ENCODE data around the gene UBASH3A. TPM values are rescaled to one million over a fixed set of nuclear protein-coding genes. Genes with fewer than 3 reads are reported as not detected.

UBASH3A gene
- total RNA-seq, 1 donor from 2014 or later: 1.5 TPM

GRCh38 chr21:42423685-42424084 is 20.0 kb downstream of the UBASH3A start:
- peaks cover 12% of the 10 kb centered on the region for H3K4me1 ChIP-seq
- H3K9me3 ChIP-seq: no peaks in the 10 kb centered on the region
- H3K4me3 ChIP-seq: no peak overlapping the region
- no peak overlapping the region for H3K27ac ChIP-seq
- TF ChIP-seq, protein P1, sequence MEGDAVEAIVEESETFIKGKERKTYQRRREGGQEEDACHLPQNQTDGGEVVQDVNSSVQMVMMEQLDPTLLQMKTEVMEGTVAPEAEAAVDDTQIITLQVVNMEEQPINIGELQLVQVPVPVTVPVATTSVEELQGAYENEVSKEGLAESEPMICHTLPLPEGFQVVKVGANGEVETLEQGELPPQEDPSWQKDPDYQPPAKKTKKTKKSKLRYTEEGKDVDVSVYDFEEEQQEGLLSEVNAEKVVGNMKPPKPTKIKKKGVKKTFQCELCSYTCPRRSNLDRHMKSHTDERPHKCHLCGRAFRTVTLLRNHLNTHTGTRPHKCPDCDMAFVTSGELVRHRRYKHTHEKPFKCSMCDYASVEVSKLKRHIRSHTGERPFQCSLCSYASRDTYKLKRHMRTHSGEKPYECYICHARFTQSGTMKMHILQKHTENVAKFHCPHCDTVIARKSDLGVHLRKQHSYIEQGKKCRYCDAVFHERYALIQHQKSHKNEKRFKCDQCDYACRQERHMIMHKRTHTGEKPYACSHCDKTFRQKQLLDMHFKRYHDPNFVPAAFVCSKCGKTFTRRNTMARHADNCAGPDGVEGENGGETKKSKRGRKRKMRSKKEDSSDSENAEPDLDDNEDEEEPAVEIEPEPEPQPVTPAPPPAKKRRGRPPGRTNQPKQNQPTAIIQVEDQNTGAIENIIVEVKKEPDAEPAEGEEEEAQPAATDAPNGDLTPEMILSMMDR (IDR thresholded peaks at IDR 0.05): no peak
- intact Hi-C loops (cut with DNase I): no loop called here
- H3K27me3 ChIP-seq: no peaks in the 10 kb centered on the region
- DNase-seq (no peak), ATAC-seq (no peak)
- no peaks in the 10 kb centered on the region for H3K36me3 ChIP-seq

GRCh38 chr21:42424914-42425541 is 21.3 kb downstream of the UBASH3A start:
- Histone ChIP-seq H3K27me3 (no peaks in the 10 kb centered on the region), H3K27ac (no peak overlapping the region), H3K9me3 (no peaks in the 10 kb centered on the region), H3K36me3 (no peaks in the 10 kb centered on the region), H3K4me3 (no peak overlapping the region), H3K4me1 (peaks cover 12% of the 10 kb centered on the region)
- DNase-seq: no peak
- ATAC-seq: peak; percentile 56
- TF ChIP-seq, protein P1 (IDR thresholded peaks at IDR 0.05): no peak
- intact Hi-C loops (cut with DNase I): no loop called here

DNA sequence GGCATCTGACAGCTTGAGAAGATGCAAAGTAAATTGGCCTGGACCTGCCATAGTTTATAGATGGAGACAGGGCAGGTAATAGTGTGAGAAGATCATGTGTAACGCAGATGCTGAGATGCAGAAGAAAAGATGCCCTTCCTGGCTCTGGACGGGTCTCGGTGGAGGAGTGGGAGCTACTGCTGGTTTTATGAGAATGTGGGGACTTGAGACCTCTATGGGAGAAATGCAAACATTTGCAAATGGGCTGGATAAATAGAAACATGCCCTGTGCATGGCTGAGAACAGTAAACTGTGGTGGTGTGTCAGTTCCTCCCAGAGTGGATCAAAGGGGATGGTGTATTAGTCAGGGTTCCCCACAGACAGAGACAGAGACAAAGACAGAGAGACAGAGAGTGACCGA is 21.9 kb downstream of the UBASH3A start:
- intact Hi-C loops (cut with DNase I): no loop called here
- Histone ChIP-seq H3K27me3 (no peaks in the 10 kb centered on the region), H3K9me3 (no peaks in the 10 kb centered on the region), H3K4me3 (no peak overlapping the region), H3K4me1 (peaks cover 12% of the 10 kb centered on the region), H3K27ac (no peak overlapping the region), H3K36me3 (no peaks in the 10 kb centered on the region)
- ATAC-seq: no peak
- TF ChIP-seq, protein P1 (IDR thresholded peaks at IDR 0.05): no peak
- DNase-seq: no peak

DNA sequence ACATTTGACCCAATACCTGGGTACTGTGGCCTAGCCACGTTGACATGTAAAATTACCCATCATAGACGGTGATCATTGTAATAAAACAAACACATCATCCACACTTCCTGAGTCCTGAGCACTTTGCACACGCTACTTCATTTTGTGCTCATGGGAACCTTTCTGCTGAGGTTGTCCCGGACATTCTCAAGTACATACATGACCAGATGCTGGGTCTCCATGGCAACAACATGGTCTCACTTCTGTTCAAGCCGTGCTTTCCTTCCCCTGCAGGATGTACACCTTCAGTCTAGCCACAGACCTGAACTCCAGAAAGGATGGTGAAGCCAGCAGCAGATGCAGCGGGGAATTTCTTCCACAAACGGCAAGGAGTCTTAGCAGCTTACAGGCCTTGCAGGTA is 22.7 kb downstream of the UBASH3A start:
- ATAC-seq: no peak
- intact Hi-C loops (cut with DNase I): no loop called here
- no peaks in the 10 kb centered on the region for H3K36me3 ChIP-seq
- H3K27ac ChIP-seq: no peak overlapping the region
- H3K4me1 ChIP-seq: peaks cover 12% of the 10 kb centered on the region
- DNase-seq: no peak
- TF ChIP-seq, protein P1 (IDR thresholded peaks at IDR 0.05): no peak
- no peaks in the 10 kb centered on the region for H3K27me3 ChIP-seq
- no peaks in the 10 kb centered on the region for H3K9me3 ChIP-seq
- H3K4me3 ChIP-seq: no peak overlapping the region

DNA sequence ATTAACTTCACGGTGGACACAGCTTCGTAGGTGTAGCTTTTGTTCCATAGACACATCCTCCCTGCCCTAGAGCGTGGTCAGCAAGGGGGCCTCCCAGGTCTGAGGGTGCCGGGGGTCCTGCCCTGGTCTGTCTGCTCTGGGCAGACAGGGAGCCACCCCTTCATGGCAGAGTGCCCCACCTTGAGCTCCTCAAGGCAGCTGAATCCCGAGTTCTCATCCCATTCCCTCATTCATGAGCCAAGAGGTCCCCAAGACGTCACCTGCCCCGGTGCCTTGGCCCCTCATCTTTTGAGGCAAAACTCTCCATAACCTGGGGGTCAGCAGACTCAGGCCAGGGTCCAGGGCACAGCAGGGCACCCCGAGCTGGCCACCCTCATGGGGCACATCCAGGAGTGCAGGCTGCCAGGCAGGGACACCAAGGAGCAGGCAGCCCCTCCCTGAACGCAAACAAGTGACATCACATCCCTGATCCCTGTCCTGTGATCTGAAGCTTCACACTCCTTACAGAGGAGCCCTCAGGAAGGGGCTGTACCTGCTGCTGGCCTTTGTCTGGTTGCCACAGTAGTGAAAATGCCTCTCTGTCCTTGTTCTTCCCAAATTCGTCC is 23.3 kb downstream of the UBASH3A start:
- intact Hi-C loops (cut with DNase I): no loop called here
- H3K36me3 ChIP-seq: no peaks in the 10 kb centered on the region
- peaks cover 12% of the 10 kb centered on the region for H3K4me1 ChIP-seq
- ATAC-seq: no peak
- no peaks in the 10 kb centered on the region for H3K9me3 ChIP-seq
- H3K4me3 ChIP-seq: no peak overlapping the region
- DNase-seq: no peak
- no peak overlapping the region for H3K27ac ChIP-seq
- TF ChIP-seq, protein P1 (IDR thresholded peaks at IDR 0.05): no peak
- no peaks in the 10 kb centered on the region for H3K27me3 ChIP-seq

Data from upper lobe of right lung (tissue), 1 donor.